H4 (cell line): Measurements from ENCODE around the gene SERPINB7. TPM values are rescaled to one million over a fixed set of nuclear protein-coding genes. Genes with fewer than 3 reads are reported as not detected.
A peak's percentile ranks its signal among the peaks of the same experiment; 100 is the strongest.

Experiments
- DNase-seq: peaks from one replicate; pipeline ENCODE4 v3.0.0-alpha.2; 2015; ENCODE audit warnings: low spot score
- total RNA-seq: library from RNA; depleted of rRNA; stranded (reverse); fragments of >200 nt; shearing (Covaris generic); gene quantifications from 2 replicates; pipeline ENCODE4 v1.2.3, GENCODE V29; 2014

SERPINB7 gene
- total RNA-seq, 1 experiment from 2014 or later = 1.3 TPM

GRCh38 chr18:63787673-63788072, 12.5 kb downstream of the SERPINB7 start:
- no peak for DNase-seq

- peak; percentile 93 for DNase-seq
These were observed 13.4 kb downstream of the SERPINB7 start for GRCh38 chr18:63788447-63789096.

GRCh38 chr18:63789327-63789726, 14.1 kb downstream of the SERPINB7 start:
- DNase-seq = no peak

GRCh38 chr18:63795606-63796005, 20.4 kb downstream of the SERPINB7 start:
- DNase-seq = no peak

GRCh38 chr18:63799189-63799588, 24.0 kb downstream of the SERPINB7 start:
- DNase-seq = no peak

- no peak for DNase-seq
These were observed 26.1 kb downstream of the SERPINB7 start for GRCh38 chr18:63801343-63801742.

GRCh38 chr18:63808125-63808524, 32.9 kb downstream of the SERPINB7 start:
- no peak for DNase-seq

GRCh38 chr18:63817441-63818051, 42.3 kb downstream of the SERPINB7 start:
- no peak for DNase-seq

GRCh38 chr18:63818212-63818611, 43.0 kb downstream of the SERPINB7 start:
- no peak for DNase-seq

- no peak for DNase-seq
These were observed 44.6 kb downstream of the SERPINB7 start for GRCh38 chr18:63819786-63820185.

- DNase-seq = no peak
These were observed 45.5 kb downstream of the SERPINB7 start for GRCh38 chr18:63820694-63821093.

- no peak for DNase-seq
These were observed 48.5 kb downstream of the SERPINB7 start for GRCh38 chr18:63823516-63824219.

GRCh38 chr18:63824220-63824525, 49.0 kb downstream of the SERPINB7 start:
- DNase-seq = no peak

- no peak for DNase-seq
These were observed 52.9 kb downstream of the SERPINB7 start for GRCh38 chr18:63828120-63828519.

- no peak for DNase-seq
These were observed 53.4 kb downstream of the SERPINB7 start for GRCh38 chr18:63828656-63829055.

GRCh38 chr18:63829886-63830285, 54.7 kb downstream of the SERPINB7 start:
- no peak for DNase-seq

GRCh38 chr18:63831080-63831788, 56.0 kb downstream of the SERPINB7 start:
- DNase-seq = peak; percentile 67

- DNase-seq = no peak
These were observed 57.3 kb downstream of the SERPINB7 start for GRCh38 chr18:63832470-63832869.

- no peak for DNase-seq
These were observed 59.4 kb downstream of the SERPINB7 start for GRCh38 chr18:63834471-63835113.

- DNase-seq = no peak
These were observed 61.2 kb downstream of the SERPINB7 start for GRCh38 chr18:63836456-63836855.

- no peak for DNase-seq
These were observed 62.4 kb downstream of the SERPINB7 start for GRCh38 chr18:63837590-63837989.

- no peak for DNase-seq
These were observed 67.8 kb downstream of the SERPINB7 start for GRCh38 chr18:63843008-63843407.
